Activated CD4-positive, alpha-beta T cell treated with anti-CD3 and anti-CD28 coated beads, Interleukin-2, amount 50 U/mL, for 1 hour (primary cell): ENCODE data around the gene IP6K3.

ENCODE experiments used
- DNase-seq: peaks from one replicate; pipeline ENCODE4 v3.0.0-alpha.2; 2020

Gene IP6K3

DNA sequence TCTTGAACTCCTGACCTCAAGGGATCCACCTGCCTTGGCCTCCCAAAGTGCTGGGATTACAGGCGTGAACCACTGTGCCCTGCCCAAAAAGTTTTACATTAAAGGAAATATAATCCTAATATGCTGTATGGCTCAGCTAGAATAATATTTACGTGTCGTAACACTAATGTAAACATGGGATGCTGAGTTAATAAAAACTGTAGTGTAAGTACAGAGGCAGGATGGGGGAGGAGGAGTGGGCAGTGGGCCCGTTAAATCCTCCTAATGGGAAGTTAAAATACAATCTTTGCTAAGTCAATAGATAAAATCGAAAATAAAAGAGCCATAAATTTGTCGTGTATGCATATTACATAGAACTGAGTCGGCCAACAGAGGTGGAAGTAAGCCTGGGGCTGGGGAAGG is 12.1 kb upstream of the IP6K3 start:
- no peak for DNase-seq

DNA sequence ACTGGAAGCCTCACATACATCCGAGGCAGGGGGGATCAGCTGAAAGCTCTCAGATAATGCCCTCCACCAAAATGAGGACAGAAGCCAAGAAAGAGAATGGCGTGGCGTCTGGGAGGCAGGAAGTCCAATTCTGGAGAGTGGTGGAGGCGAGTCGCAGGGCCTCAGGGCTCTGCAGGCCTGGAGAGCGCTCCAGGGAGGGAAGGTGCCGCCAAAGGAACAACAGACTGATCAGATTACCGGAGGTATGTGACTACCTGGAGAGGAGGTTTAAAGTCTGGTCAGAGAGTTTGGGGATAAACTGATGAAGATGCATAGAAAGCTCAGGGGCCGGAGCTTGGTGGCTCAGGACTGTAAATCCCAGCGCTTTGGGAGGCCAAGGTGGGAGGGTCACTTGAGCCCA is 11.2 kb upstream of the IP6K3 start:
- DNase-seq, result no peak

DNA sequence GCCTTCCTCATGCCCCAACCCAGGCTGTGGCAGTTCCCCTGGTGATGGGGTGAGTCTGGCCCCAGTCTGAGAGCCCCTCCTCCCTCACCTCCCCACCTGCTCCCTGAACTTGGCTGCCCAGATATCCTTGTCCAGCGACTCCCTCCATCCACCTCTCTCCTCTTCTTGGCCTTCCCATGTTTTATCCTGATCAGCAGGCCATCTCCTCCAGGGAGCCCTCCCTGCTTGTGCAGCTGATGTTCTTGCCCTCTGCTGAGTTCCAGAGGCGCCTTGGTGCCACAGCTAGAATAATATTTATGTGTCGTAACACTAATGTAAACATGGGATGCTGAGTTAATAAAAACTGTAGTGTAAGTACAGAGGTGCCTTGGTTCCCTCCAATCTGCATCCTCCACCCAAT is 10.4 kb upstream of the IP6K3 start:
- DNase-seq, result no peak

DNA sequence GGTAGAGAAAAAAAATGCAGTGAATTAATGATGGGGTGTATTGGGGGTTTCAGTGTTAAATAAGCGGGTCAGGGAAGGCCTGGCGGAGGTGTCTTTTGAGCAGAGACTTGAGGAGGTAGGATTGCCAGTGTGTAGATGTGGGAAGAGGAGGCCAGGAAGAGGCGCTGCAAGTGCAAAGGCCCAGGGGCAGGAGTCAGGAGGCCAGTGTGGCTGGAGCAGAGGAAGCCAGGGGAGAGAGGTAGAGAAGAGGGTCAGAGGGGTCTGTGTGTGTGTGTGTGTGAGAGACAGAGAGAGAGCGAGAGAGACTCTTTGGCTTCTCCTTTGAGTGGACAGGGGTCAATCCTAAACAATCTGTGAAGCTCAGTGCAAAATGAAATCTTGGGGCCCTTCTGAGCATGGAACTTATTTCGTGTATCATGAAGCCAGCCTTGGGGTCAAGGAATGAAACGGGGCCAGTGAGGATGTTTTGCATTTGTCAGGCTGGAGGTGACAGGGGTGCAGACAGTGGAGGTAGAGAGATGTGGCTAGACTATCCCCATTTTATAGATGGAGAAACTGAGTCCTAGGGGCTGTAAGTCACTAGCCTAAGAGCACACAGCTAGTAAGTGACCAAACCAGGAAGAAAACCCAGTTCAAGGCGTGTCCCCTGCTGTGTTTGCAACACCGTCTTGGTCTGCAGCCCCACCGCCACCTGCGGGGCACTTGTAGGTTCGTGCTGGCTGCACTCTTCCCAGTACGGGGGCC is 9.7 kb upstream of the IP6K3 start:
- no peak for DNase-seq

DNA sequence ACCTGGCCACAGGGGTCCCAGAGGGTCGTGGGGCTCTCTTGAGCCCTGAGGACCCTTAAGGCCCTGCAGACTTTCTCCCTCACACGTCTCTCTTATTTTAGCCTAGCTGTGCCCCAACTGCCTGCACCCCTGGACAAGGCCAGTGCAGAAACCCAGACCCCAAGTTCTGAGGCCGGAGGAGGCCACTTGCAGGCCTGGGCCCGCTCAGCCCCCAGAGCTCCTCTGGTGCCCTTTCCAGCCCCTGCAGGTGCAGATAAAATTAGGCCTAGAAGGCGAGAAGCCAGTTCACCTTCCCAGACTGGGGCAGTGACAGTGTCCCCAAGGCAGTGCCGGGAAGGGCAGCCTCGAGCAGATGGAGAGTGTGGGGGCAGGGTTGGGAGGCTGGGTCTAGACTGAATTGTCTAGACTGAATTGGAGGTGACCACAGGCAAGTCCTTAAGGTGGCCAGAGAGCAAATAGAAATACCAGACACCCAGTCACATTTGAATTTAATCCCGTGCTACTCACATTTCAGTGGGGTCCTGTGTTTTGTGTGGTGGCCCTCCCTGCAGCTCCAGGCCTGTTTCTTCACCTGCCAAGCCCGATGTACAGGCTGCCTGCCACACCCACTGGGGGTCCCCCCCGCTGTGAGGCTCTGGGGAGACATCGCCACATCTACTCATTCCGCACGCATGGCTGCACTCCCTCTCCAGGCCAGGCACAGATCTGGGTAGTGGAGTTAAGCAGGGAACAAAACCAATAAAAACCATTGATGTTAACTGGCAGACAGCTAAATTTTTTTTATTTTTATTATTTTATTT is 8.6 kb upstream of the IP6K3 start:
- DNase-seq, result no peak

DNA sequence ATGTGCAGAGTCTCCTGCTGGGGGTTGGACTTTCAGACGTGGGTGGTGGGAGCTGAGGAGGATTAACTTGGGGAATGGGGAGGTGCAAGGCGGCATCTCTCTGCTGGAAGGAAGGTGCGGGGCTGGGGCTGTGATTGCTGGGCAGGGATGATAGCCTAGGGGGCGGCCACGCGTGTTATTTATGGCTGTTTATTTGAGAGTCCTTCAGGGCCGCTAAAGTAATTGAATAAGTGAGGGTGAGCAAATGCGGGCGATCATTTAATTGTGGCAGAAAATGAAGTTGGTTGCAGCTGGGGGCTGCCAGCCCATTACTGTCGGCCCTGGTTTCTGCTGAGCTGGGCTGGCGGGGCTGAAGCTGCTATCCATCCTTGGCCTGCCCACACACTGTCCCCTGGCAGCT is 7.5 kb upstream of the IP6K3 start:
- DNase-seq, result no peak

DNA sequence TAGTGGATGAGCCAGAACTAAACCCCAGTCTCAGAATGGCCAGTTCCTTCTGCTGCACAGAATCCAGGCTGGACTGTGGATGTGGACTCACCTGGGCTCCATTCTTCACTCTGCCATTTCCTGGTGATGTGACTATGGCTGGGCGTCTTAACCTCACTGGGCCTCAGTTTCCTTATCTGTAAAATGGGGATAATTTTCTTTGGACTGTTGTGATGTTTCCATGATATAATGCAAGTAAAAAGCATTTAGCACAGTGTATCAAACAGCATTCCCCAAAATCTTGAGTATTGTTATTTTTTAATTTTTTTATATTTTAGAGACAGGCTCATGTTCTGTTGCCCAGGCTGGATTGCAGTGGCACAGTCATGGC is 5.9 kb upstream of the IP6K3 start:
- DNase-seq, result no peak

DNA sequence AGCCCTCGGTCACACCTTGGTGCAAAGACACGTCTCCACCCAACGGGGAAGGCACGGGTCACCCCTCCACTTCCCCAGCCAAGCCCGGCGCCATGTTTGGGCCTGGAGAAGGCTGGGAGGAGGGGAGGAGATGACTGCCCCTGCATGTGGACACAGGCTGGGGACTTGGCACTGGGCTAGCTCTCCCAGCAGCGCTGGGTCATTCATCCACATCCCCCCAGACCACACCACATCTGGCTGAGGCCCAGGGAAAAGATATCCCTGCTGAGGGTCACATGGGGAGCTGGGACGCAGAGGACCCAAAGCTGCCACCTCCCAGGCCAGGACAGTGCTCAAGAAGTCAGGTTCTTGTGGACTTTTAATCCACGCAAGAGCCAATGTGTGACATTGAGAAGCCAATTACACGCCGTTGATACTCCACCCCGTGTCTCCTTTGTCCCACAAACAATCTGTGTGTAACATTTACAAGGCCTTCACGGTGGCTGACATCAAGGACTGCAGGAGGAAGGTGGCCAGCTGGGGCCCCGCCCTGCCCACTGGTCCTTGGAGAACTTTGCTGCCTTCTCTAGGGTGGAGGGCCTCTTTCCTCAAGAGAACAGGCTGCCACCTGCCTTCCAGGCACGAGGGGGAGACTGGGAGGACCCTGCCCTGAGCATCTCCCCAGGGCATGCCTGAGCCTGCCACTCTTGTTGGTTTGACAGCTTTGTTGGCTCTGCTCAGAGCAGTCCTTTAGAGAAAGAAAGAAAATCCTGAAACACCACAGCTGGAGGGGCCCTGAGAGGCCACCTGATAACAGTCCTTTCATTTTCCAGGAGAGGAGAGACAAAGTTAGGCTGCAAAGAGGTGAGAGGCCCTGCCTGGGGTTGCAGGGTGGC is 5.3 kb upstream of the IP6K3 start:
- no peak for DNase-seq

DNA sequence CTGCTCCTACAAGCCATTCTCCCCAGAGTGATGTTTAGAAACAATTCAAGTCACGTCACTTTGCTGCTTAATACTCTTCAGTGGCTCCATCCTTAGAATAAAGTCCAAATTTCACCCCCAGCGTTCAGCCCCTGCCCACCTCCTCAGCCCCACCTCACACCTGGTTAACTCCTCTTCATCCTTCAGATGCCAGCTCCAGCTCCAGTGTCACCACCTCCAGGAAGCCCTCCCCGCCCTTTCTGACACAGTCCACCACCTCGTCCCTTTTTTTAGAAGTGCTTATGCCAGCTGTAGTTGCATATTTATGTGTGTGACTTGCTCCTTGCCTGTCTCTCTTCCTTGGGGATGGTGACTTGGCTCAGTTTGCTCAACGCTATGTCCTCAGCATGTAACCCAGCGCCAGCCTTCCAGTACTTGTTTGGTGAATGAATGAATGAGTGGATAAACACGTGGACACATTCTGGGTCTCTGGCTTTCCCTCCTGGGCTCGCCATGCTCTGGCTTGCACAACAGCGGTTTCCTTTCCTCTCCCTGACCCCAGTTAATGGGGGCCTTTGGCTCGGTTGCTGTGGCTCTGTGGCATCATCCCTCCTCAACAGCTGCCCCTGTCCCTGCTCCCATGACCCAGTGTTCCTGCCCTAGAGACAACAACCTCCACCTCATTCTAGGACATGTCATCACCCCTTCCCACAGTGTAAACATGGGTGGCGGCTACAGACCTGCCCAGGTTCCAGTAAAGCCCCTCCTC is 3.7 kb upstream of the IP6K3 start:
- no peak for DNase-seq

DNA sequence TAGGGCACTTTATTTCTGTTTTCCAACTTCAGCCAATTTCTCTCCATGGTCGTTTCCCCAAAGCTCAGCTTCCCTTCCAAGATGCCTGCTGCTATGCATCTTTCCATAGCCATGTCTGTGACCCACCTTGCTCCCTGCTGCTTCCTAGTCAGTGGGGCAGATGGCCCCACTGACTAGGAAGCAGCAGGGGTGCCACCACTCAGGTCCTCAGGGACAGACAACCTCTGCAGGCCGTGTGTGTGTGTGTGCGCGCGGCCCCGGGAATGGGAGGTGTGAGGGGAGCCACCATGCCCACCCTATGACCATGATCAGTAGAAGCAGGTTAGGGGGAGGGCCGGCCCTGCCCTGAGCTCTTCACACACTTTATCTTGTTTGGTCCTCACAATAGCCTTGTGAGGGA is 2.7 kb upstream of the IP6K3 start:
- no peak for DNase-seq

DNA sequence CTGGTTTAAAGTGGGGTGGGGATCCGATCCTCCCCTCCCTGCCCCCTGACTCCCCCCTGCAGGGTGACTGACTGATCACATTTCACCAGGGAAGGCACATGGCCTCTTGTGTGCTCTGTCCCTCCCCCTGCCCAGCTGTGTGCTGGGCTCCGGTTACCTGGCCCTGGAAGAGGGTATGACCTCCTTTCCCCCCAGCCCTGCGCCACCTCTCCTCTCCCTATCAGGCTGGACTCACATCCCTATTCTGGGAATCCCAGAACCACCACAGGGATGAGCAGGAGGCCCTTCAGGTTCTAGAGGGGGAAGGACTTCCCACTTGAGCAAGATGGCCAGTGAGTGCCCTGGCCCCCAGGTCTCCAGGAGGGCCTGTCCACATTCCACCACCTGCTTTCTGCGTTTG is 2.1 kb upstream of the IP6K3 start:
- no peak for DNase-seq

DNA sequence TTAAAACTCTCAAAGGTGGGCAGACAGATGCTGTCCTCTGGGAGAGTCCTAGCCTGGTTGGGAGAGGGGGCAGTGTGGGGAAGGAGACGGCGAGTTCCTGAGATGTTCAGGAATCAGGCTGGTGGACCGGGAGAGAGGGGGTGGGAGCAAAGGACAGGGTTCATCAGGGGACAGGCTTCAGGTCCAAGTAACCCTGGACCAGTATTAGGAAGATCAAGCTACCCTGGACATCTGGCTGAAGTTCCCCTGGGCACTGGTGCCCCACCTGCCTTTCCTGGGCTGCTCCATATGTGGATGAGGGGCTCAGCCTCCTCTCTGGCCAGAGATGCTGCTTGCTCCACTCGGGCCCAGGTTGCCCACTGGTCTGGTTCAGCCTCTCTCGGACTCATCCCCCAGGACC is 1.1 kb upstream of the IP6K3 start:
- no peak for DNase-seq

DNA sequence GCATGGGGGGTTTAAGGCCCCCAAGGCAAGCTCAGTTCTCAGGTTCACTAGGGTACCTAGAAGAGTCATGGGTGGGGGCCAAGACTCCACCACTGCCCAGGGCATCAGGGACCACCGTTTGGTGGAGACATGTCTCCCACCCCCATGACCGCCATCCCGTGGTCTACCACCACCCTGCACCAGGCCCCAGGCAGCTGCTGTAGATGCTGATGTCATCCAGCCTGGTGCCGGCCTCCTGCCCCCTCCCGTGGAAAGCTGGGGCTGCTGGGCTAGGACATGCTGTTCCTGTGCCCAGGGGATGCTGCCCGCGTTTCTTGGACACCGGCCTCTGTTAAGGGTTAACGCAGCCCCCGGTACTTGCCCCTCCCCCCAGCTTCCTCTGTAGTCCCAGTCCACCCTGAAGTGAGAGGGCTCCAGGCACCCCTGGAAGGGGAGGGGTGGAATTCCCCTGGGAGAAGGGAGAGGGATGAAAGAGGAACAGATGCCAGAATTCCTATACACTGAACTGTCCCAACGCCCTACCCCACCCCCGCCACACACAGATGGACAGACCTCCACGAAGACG is 587 bp downstream of the IP6K3 start:
- no peak for DNase-seq

DNA sequence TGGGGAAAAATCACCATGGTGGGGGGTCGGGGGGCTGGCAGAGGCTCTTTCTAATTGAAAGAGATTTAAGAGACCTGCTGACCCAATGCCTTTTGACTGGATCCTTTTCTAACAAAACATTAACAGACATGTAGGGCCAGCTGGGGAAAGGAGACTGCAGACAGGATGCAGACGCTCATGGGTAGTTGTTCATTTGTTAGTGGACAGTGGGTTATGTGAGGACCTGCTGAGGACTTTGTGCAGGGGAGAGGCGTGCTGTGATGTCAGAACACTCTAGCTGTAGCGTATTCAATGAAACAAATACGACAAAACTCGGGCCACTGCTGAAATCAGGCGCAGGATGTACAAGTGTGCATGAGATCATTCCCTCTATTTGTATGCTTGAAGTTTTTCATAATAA is 1.2 kb downstream of the IP6K3 start:
- DNase-seq, result no peak

DNA sequence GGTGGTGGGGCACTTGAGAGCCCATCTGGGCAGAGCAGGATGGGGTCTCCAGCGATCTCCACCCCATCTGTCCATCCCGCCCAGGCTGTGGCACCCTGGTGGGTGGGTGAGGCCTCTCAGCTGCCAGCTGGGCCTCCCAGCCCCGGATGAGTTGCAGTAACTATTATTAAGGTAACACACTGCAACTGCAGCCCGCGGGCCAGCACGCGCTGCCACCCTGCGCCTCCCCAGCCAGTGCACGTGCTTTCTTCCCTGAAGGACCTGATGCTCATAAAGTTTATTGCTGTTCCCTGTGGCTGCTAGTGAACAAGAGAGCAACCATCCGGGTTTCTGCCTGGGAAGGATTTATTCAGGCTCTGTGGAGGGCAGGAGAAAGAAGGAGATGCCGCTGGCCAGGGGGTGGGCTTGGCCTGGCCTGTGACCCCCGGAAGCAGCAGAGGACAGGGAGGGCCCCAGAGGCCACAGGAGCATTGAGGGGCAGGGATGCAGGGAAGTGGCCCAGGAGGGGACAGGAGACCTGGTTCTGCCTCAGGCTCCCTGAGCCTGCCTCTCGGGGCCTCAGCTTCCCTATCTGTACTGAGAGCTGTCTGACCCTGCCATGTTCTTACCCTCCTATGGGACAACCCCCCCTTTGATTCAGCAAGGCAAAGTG is 1.7 kb downstream of the IP6K3 start:
- no peak for DNase-seq

DNA sequence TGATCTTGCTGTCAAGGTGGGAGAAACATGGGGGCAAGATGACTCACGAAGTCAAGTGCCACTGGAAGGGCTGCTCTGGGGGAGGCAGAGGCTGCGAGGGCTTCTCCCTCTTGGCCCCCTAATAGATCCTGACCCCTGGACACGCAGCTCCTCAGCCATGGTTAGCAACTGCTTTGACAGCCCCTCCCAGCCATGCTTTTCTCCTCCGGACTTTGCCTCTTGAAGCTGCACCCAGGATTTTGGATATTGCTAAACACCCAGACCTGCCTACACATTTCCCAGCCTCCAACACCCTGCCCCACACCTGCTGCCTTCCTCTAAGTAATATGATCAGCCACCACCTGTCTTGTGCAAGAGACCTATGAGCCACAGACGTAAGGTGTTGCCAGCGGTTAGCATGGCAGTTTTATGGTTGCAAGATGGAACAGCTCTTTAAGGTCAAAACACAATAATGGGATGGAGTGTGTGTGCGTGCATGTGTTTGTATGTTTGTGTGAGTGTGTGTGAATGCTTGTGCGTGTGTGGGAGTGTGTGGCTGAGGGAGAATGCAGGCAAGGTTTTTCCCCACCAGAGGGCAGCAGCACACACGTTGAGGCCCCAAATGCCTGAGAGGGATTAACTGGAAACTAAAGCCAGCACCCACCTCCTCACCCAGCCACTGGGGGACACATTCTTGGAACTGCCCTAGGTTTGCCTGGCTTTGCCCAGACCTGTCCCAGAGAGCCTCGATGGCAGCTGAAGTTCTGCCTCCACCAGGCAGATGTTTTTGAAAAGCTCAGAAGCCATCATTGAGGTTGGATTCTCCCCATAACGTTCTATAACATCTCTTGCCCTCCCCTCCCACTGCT is 2.5 kb downstream of the IP6K3 start:
- peak; percentile 77 for DNase-seq

DNA sequence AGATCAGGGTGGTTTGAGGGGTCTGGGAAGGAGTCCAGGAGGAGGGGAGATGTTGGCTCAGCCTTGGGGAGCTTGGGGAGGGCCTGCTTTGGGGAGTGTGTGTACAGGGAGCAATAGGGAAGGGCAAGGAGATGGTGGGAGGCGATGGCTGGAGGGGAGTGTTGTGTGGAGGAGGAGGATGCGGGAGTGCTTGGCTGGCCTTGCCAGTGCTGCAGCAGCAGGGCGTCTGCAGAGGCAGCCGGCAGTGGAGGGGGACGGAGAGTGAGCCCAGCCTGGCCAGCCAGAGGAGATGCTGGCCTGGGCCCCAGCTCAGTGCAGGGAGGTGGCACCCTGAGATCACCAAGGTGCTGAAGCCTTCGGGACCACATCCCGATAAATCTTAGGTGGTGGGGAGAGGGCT is 3.9 kb downstream of the IP6K3 start:
- DNase-seq, result no peak

DNA sequence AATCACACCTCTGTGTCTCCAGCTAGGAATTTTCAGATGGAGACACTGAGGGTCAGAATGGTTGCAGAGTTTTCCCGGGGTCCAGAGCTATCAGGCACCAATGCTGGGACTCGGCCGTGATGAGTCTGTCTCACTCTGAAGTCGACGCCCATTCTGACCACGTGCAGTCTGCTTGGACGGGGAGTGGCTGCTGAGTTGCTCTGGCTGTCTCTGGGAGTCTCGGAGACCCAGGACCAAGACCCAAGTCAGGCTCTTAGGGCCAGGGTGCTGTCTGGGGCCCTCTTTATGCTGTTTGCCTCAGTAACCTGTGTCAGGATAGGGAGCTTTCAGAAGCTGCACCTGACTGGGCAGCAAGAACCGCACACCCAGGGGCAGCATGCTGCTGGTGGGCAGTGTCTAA is 4.6 kb downstream of the IP6K3 start:
- DNase-seq, result no peak

DNA sequence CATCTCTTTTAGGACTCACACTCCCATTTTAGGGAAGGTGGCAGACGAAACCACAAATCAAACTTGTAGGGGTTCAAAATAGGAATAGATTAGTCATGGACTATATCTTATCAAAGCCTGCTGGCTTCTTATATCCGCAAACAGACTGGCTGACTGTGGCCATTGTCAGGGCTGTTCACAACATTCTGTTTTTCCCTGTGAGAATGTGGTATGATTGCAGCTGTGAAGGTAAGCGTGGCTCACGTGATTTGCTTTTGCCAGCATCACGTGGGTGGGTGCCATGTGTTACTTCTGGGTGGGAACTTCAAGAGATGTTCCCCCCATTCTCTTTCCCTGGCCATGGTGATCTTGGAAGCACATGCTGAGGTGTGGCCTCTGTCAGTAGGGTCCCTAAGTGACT is 5.9 kb downstream of the IP6K3 start:
- no peak for DNase-seq

DNA sequence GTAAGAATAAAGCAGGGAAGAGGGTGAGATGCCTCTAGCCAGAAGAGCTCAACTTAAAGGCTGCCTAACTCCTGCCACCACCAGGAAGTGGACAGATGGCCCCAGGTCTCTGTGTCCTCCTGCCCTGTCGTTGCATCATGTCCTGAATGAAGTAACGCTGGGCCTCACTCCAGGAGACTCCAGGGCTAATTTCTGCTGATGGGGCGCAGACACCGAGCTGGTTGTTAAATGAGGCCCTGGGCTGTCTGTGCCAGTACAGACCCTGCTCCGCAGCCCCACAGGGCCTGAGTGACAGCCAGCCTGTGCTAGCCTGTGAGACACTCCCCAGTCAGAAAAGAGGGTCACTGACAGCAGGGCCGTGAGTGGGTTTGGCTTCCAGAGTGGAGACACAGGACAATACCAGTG is 6.5 kb downstream of the IP6K3 start:
- DNase-seq, result no peak

DNA sequence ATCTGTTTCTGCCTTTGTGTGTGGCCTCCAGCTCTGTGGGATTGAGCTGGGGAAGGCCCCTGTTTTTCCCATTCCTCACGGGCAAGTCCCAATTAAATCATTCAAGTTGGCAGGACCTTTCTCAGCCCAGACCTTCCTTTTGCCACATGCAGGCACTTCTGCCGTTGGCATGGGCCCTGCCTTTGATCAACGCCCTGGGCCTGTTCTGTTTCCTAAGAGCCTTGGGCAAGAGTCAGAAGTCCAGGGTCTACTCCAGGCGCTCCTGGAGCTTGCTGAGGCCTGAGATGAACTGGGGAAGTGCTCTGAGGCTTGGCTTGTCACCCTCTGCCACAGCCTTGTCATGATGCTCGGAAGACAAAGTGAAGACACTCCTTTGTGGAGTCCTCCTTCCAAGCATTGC is 7.1 kb downstream of the IP6K3 start:
- no peak for DNase-seq
